GM12891 (cell line): ENCODE results near the gene PPDPF.

Experiments
- POLR2A ChIP-seq: IDR thresholded peaks from 2 replicates; pipeline ENCODE4 v1.6.1; 2011; ENCODE audit warnings: low read depth, low read length, control low read depth
- TAF1 ChIP-seq: IDR thresholded peaks from 2 replicates; pipeline ENCODE4 v1.6.1; 2011; ENCODE audit warnings: low read depth, low read length, control low read depth

DNA sequence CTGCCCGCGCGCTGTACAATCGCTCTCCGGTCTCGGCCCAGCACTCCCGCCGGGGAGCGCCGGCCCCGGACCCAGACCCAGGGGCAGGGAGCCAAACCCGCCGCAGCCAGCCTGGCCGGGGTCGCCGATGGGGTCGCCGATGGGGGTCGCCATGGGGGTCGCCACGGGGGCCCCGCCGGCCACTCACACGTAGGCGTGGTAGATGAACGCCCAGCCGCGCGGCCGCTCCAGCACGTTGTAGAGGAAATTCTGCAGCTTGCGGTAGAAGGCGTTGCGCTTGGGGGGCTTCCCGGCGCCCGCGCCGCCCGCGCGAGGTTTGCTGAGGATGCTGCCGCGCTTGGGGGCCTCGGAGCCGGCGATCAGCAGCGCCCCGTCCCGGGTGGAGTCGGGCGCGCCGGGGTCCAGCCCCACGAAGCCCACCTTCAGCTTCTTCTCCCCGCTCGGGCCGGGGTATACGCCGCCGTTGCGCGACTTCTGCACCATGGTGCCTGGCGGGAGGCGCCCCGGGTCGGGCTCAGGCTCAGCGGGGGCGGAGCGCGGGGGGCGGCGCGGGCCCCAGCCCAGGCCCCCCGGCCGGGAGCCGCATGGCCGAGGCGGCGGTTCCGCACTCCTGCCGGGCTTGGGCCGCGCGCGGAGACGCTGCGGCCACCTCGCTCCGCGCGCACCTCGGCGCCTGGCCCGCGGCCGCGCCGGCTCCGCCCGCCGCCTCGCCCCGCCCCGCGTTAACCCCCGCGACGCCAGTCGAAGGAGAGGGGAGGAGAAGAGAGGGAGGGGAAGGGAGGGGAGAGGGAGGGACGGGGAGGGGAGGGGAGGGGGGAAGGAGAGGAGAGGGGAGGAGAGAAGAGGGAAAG lies 48.4 kb upstream of the PPDPF start, which contains the start of gene KCNQ2:
- TF ChIP-seq TAF1 (no peak), POLR2A (no peak)
